Spleen (tissue), 11 donors: ENCODE data around the gene LINC00305. TPM values are rescaled to one million over a fixed set of nuclear protein-coding genes. Genes with fewer than 3 reads are reported as not detected.

Source experiments
- DNase-seq: peaks from one replicate; pipeline ENCODE4 v3.0.0-alpha.2; 2020
- H3K27ac ChIP-seq, 8 donors: fragments of 200-600 bp; sonication (generic) in 7 of 8; 1 replicate in 4 of 8; 2 replicates in 4 of 8; pipeline versions ENCODE4 v1.5.0 to v1.8.0; 2016 to 2021; ENCODE audit warnings: inconsistent platforms in 4 of 8, mild to moderate bottlenecking in 4 of 8, moderate library complexity in 1 of 8
- H3K27me3 ChIP-seq, 7 donors: fragments of 200-600 bp; sonication (generic) in 6 of 7; replicated peaks in 1 of 7; 1 replicate in 4 of 7; 2 replicates in 3 of 7; pipeline versions ENCODE4 v1.5.0 to v1.8.0; 2016 to 2021; ENCODE audit warnings: inconsistent platforms in 3 of 7, mild to moderate bottlenecking in 1 of 7
- H3K36me3 ChIP-seq, 6 donors: fragments of 200-600 bp; sonication (generic) in 5 of 6; 1 replicate in 4 of 6; 2 replicates in 2 of 6; pipeline versions ENCODE4 v1.5.0 to v1.8.0; 2016 to 2021; ENCODE audit warnings: inconsistent platforms in 2 of 6
- H3K4me1 ChIP-seq, 6 donors: fragments of 200-600 bp; sonication (generic) in 5 of 6; 1 replicate in 3 of 6; 2 replicates in 3 of 6; pipeline versions ENCODE4 v1.5.0 to v1.8.0; 2016 to 2021; ENCODE audit warnings: inconsistent platforms in 3 of 6
- H3K4me3 ChIP-seq, 8 donors: fragments of 200-600 bp; sonication (generic) in 7 of 8; 1 replicate in 4 of 8; 2 replicates in 4 of 8; pipeline versions ENCODE4 v1.5.0 to v1.8.0; 2016 to 2021; ENCODE audit warnings: inconsistent platforms in 4 of 8, mild to moderate bottlenecking in 4 of 8, moderate library complexity in 2 of 8
- H3K9me3 ChIP-seq, 8 donors: fragments of 200-600 bp; sonication (generic) in 7 of 8; 1 replicate in 4 of 8; 2 replicates in 4 of 8; pipeline versions ENCODE4 v1.5.0 to v1.8.0; 2016 to 2021; ENCODE audit warnings: inconsistent platforms in 4 of 8
- POLR2A ChIP-seq, 3 donors: fragments of 450-650 bp; IDR thresholded peaks; one replicate each; pipeline ENCODE4 v1.5.1; 2017; ENCODE audit warnings: antibody characterized with exemption in 3 of 3, mild to moderate bottlenecking in 1 of 3
- POLR2AphosphoS5 ChIP-seq, 3 donors: sonication (generic); formaldehyde crosslinking; IDR thresholded peaks; one replicate each; pipeline ENCODE4 v1.5.1; 2017; ENCODE audit warnings: antibody characterized with exemption in 3 of 3
- WGBS, 5 donors: extraction: QIAGEN DNeasy Blood & Tissue Kit in 3 of 5; methylation state at CpG; one replicate each; pipeline versions ENCODE4 v1.1.5 to v1.1.7; 2013 to 2018; 5-methylcytosine and 5-hydroxymethylcytosine counted together
- intact Hi-C: fragments of 100-400 bp; cut with DNase I; formaldehyde crosslinking; loops from one replicate; pipeline ENCODE4 v1.15.0; 2023; ENCODE audit warnings: low total_unique reads
- polyA plus RNA-seq, 3 donors: library from polyadenylated mRNA; stranded (reverse); fragments of 200-250 nt; gene quantifications; one replicate each; pipeline ENCODE4 v1.2.1, GENCODE V29; 2013
- total RNA-seq, 7 donors: library from RNA; depleted of rRNA in 3 of 7; stranded (reverse); fragments of >200 nt in 3 of 7; fragmentation: NEBNext Ultra II Directional in 4 of 7; extraction: Animal tissue kit (Norgen Biotek cat#: 25700) in 4 of 7; gene quantifications; one replicate each; pipeline versions ENCODE4 v1.1.0 to v1.2.1, GENCODE V29; 2016 to 2021
- TF ChIP-seq, protein P1 (sequence below), 11 experiments: fragments of 200-600 bp in 7 of 11; fragments of 450-650 bp in 4 of 11; sonication (generic) in 4 of 11; IDR thresholded peaks in 8 of 11; conservative IDR thresholded peaks in 3 of 11; 1 replicate in 7 of 11; 2 replicates in 4 of 11; pipeline versions ENCODE4 v1.4.0 to v1.8.0; 2016 to 2021; ENCODE audit warnings: antibody characterized with exemption in 11 of 11, inconsistent platforms in 4 of 11, mild to moderate bottlenecking in 1 of 11
- donor health status: healthy with polysubstance abuse.
- donor health status: DM: no; HTN: no; CAD: no; lungs with moderate emphysema.
- donor health status: DM: no; HTN: no; CAD: no.
- donor health status: Bipolar disorder and iron deficiency.
- donor health status: healthy.
- donor health status: DM: no; HTN: no; CAD: no.
- donor health status: DM: yes; HTN: yes; CAD: no.

LINC00305 gene
- total and polyA plus RNA-seq, 10 donors, result not detected

DNA sequence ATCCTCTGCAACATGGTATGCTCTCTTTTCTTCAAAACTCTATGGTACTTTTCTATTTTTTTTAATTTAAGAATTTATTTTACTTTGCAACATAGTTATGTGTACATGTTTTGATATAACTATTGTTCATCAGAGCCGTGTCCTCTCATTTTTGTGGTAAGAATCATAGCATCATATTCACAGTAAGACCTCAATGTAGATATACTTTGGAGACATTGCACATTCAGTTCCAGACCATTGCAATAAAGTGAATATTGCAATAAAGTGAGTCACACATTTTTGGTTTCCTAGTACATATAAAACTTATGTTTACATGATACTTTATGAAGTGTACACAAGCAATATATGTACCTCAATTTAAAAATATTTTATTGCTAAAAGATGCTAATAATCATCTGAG lies 22.7 kb upstream of the LINC00305 start:
- intact Hi-C loops, result no loop called here
- no peak overlapping the region for H3K4me3 ChIP-seq
- peaks cover 0 to 8% (median 0%) of the 10 kb centered on the region in 8 donors for H3K9me3 ChIP-seq
- 65 to 96% (median 92%) methylated on average over 1 of the region's 1 CpG for WGBS, 5 donors
- DNase-seq, result no peak
- H3K4me1 ChIP-seq, result no peaks in the 10 kb centered on the region
- H3K27me3 ChIP-seq, result no peaks in the 10 kb centered on the region
- no peaks in the 10 kb centered on the region for H3K36me3 ChIP-seq
- TF ChIP-seq, protein P1, sequence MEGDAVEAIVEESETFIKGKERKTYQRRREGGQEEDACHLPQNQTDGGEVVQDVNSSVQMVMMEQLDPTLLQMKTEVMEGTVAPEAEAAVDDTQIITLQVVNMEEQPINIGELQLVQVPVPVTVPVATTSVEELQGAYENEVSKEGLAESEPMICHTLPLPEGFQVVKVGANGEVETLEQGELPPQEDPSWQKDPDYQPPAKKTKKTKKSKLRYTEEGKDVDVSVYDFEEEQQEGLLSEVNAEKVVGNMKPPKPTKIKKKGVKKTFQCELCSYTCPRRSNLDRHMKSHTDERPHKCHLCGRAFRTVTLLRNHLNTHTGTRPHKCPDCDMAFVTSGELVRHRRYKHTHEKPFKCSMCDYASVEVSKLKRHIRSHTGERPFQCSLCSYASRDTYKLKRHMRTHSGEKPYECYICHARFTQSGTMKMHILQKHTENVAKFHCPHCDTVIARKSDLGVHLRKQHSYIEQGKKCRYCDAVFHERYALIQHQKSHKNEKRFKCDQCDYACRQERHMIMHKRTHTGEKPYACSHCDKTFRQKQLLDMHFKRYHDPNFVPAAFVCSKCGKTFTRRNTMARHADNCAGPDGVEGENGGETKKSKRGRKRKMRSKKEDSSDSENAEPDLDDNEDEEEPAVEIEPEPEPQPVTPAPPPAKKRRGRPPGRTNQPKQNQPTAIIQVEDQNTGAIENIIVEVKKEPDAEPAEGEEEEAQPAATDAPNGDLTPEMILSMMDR (IDR thresholded peaks at IDR 0.05 in 8 of 11, conservative IDR thresholded peaks at IDR 0.05 in 3 of 11), result no peak
- TF ChIP-seq POLR2A (IDR thresholded peaks at IDR 0.05), result no peak
- TF ChIP-seq POLR2AphosphoS5 (IDR thresholded peaks at IDR 0.05), result no peak
- no peak overlapping the region for H3K27ac ChIP-seq

DNA sequence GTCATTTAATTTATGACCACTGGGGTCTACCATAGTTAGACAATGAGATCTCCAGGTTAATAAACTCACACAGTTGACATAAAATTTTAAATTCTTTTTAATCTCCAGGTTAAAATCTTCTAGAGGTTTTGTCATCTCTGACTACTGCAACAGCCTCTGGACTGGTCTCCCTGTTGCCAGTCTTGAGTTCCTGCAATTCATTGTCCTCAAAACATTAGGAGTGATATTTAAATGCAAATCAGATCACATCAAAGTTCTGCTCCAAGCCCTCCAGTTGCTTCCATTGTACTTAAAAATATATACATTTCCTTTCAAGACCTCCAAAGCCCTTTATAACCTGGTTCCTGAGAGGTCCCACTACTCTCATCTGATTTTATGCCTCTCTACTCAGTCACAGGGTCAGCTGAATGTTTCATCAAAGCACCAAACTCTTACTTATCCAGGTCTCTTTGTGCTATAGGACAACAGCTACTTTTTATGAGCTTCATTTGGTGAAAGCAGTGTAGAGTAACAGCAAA lies 18.6 kb upstream of the LINC00305 start:
- Histone ChIP-seq H3K9me3 (peaks cover 0 to 5% (median 0%) of the 10 kb centered on the region in 8 donors), H3K4me1 (no peaks in the 10 kb centered on the region), H3K36me3 (no peaks in the 10 kb centered on the region), H3K27ac (no peak overlapping the region), H3K27me3 (no peaks in the 10 kb centered on the region), H3K4me3 (no peak overlapping the region)
- TF ChIP-seq POLR2A (IDR thresholded peaks at IDR 0.05) (no peak), POLR2AphosphoS5 (IDR thresholded peaks at IDR 0.05) (no peak)
- TF ChIP-seq, protein P1 (IDR thresholded peaks at IDR 0.05 in 8 of 11, conservative IDR thresholded peaks at IDR 0.05 in 3 of 11), result no peak
- intact Hi-C loops, result no loop called here
- no peak for DNase-seq

DNA sequence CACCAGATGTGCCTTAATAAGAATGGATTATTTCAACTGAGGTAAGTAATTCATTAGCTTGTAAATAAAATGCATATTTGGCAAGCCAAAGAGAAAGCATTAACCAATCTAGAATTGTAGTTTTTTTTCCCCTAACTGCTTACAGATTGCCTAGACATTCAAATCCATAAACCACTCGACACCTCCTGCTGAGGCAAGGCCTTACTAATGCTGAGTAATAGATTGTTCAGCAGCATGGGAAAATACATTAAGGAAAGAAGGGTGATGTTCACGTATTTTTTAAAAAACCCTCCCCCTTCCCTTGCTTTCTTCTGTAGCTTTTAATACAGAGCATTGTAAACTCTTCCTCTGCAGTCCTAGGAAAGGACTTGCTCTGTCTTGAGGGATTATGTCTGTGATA lies 17.0 kb upstream of the LINC00305 start:
- WGBS, 5 donors, result 60 to 86% (median 74%) methylated on average over 2 of the region's 2 CpGs
- no peak overlapping the region for H3K4me3 ChIP-seq

GRCh38 chr18:64164883-64165282 lies 16.0 kb upstream of the LINC00305 start:
- TF ChIP-seq POLR2AphosphoS5 (IDR thresholded peaks at IDR 0.05), result no peak
- no peak for TF ChIP-seq POLR2A (IDR thresholded peaks at IDR 0.05)
- TF ChIP-seq, protein P1 (IDR thresholded peaks at IDR 0.05 in 8 of 11, conservative IDR thresholded peaks at IDR 0.05 in 3 of 11), result no peak
- intact Hi-C loops, result no loop called here
- H3K4me1 ChIP-seq, result no peaks in the 10 kb centered on the region
- H3K27ac ChIP-seq, result no peak overlapping the region
- no peak overlapping the region for H3K4me3 ChIP-seq
- 89 to 95% (median 92%) methylated on average over 4 of the region's 4 CpGs for WGBS, 5 donors
- no peaks in the 10 kb centered on the region for H3K36me3 ChIP-seq
- H3K9me3 ChIP-seq, result no peaks in the 10 kb centered on the region
- H3K27me3 ChIP-seq, result no peaks in the 10 kb centered on the region
- DNase-seq, result no peak

More for the DNA sequence above, 17.0 kb upstream of the LINC00305 start:
- intact Hi-C loops, result no loop called here
- Histone ChIP-seq H3K4me1 (no peaks in the 10 kb centered on the region), H3K27me3 (no peaks in the 10 kb centered on the region), H3K9me3 (no peaks in the 10 kb centered on the region), H3K27ac (no peak overlapping the region), H3K36me3 (no peaks in the 10 kb centered on the region)
- TF ChIP-seq POLR2A (IDR thresholded peaks at IDR 0.05), result no peak
- no peak for DNase-seq
